Parathyroid adenoma (tissue), 2 donors: ENCODE results near the gene BTC.
A peak's percentile ranks its signal among the peaks of the same experiment; 100 is the strongest.

Experiments used
- H2AFZ ChIP-seq: fragments of 300-600 bp; sonication (generic); one replicate; pipeline ENCODE4 v1.7.0; 2017; ENCODE audit warnings: antibody characterized with exemption, mild to moderate bottlenecking
- H3K27ac ChIP-seq: fragments of 300-600 bp; sonication (generic); one replicate; pipeline ENCODE4 v1.7.0; 2017
- H3K27me3 ChIP-seq: fragments of 300-600 bp; sonication (generic); one replicate; pipeline ENCODE4 v1.7.0; 2017; ENCODE audit warnings: low read length; ENCODE audit not compliant: control insufficient read depth, insufficient read depth
- H3K36me3 ChIP-seq: fragments of 300-600 bp; sonication (generic); one replicate; pipeline ENCODE4 v1.7.0; 2017; ENCODE audit warnings: low read length; ENCODE audit not compliant: control insufficient read depth, insufficient read depth
- H3K4me1 ChIP-seq: fragments of 300-600 bp; sonication (generic); one replicate; pipeline ENCODE4 v1.7.0; 2017; ENCODE audit warnings: control low read depth
- H3K4me2 ChIP-seq: fragments of 300-600 bp; sonication (generic); one replicate; pipeline ENCODE4 v1.7.0; 2017; ENCODE audit warnings: low read length
- H3K4me3 ChIP-seq: fragments of 300-600 bp; sonication (generic); one replicate; pipeline ENCODE4 v1.7.0; 2017; ENCODE audit warnings: low read depth, low read length
- H3K79me2 ChIP-seq: fragments of 300-600 bp; sonication (generic); one replicate; pipeline ENCODE4 v1.7.0; 2017; ENCODE audit warnings: control low read depth
- H3K9ac ChIP-seq: fragments of 300-600 bp; sonication (generic); one replicate; pipeline ENCODE4 v1.7.0; 2017; ENCODE audit warnings: mild to moderate bottlenecking
- H3K9me3 ChIP-seq: fragments of 300-600 bp; sonication (generic); one replicate; pipeline ENCODE4 v1.7.0; 2017; ENCODE audit warnings: low read length; ENCODE audit not compliant: control insufficient read depth
- CTCF ChIP-seq: fragments of 300-600 bp; sonication (generic); IDR thresholded peaks from one replicate; pipeline ENCODE4 v1.7.0; 2017; ENCODE audit warnings: antibody characterized with exemption, mild to moderate bottlenecking
- donor health status: primary hyperparathyroidism.

The BTC gene

GRCh38 chr4:74738464-74739143 is 55.7 kb downstream of the BTC start:
- Histone ChIP-seq H3K4me3 (no peak overlapping the region), H3K27me3 (no peaks in the 10 kb centered on the region), H3K79me2 (no peaks in the 10 kb centered on the region), H3K9me3 (no peaks in the 10 kb centered on the region), H2AFZ (no peak overlapping the region), H3K4me2 (no peak overlapping the region), H3K27ac (no peak overlapping the region), H3K4me1 (no peaks in the 10 kb centered on the region), H3K36me3 (no peaks in the 10 kb centered on the region), H3K9ac (no peak overlapping the region)
- TF ChIP-seq CTCF = no peak

GRCh38 chr4:74734995-74735394 is 59.3 kb downstream of the BTC start:
- no peak overlapping the region for H3K9ac ChIP-seq
- H3K4me3 ChIP-seq = no peak overlapping the region
- no peak overlapping the region for H2AFZ ChIP-seq
- no peaks in the 10 kb centered on the region for H3K27me3 ChIP-seq
- H3K4me1 ChIP-seq = no peaks in the 10 kb centered on the region
- H3K79me2 ChIP-seq = no peaks in the 10 kb centered on the region
- no peak overlapping the region for H3K27ac ChIP-seq
- H3K4me2 ChIP-seq = no peak overlapping the region
- H3K36me3 ChIP-seq = no peaks in the 10 kb centered on the region
- TF ChIP-seq CTCF = no peak
- H3K9me3 ChIP-seq = no peaks in the 10 kb centered on the region

- no peaks in the 10 kb centered on the region for H3K9me3 ChIP-seq
- H3K36me3 ChIP-seq = no peaks in the 10 kb centered on the region
- H3K27me3 ChIP-seq = no peaks in the 10 kb centered on the region
- no peak for TF ChIP-seq CTCF
- H3K4me1 ChIP-seq = no peaks in the 10 kb centered on the region
- no peak overlapping the region for H3K27ac ChIP-seq
- no peak overlapping the region for H3K9ac ChIP-seq
- H3K4me3 ChIP-seq = no peak overlapping the region
- no peaks in the 10 kb centered on the region for H3K79me2 ChIP-seq
- H2AFZ ChIP-seq = no peak overlapping the region
- no peak overlapping the region for H3K4me2 ChIP-seq
Measured at GRCh38 chr4:74733756-74734155, 60.6 kb downstream of the BTC start.

GRCh38 chr4:74724979-74725378 is 69.3 kb downstream of the BTC start:
- Histone ChIP-seq H3K27me3 (no peaks in the 10 kb centered on the region), H3K9me3 (no peaks in the 10 kb centered on the region), H2AFZ (no peak overlapping the region), H3K4me3 (no peak overlapping the region), H3K79me2 (no peaks in the 10 kb centered on the region), H3K9ac (no peak overlapping the region), H3K36me3 (no peaks in the 10 kb centered on the region), H3K4me2 (no peak overlapping the region), H3K4me1 (no peaks in the 10 kb centered on the region), H3K27ac (no peak overlapping the region)
- TF ChIP-seq CTCF = no peak

GRCh38 chr4:74716436-74716765 is 77.9 kb downstream of the BTC start:
- H2AFZ ChIP-seq = no peak overlapping the region
- TF ChIP-seq CTCF = no peak
- H3K4me3 ChIP-seq = no peak overlapping the region
- H3K27ac ChIP-seq = peak overlapping the region; percentile 33
- no peaks in the 10 kb centered on the region for H3K9me3 ChIP-seq
- H3K36me3 ChIP-seq = no peaks in the 10 kb centered on the region
- no peak overlapping the region for H3K4me2 ChIP-seq
- H3K9ac ChIP-seq = no peak overlapping the region
- no peaks in the 10 kb centered on the region for H3K79me2 ChIP-seq
- H3K4me1 ChIP-seq = no peaks in the 10 kb centered on the region
- no peaks in the 10 kb centered on the region for H3K27me3 ChIP-seq
